Central memory CD4-positive, alpha-beta T cell (primary cell): ENCODE results near the gene ZBED3.
"Not testable (repeated sequence)": the region's sequence is repeated elsewhere in the genome, so short reads cannot be mapped to it uniquely, and the experiment has no call there.

Experiments used
- DNase-seq: peaks from one replicate; pipeline ENCODE4 v3.0.0; 2022
- total RNA-seq, 3 experiments: gene quantifications; one replicate each; lab custom pipeline; 2026; lab: John Stamatoyannopoulos, UW

The ZBED3 gene, protein sequence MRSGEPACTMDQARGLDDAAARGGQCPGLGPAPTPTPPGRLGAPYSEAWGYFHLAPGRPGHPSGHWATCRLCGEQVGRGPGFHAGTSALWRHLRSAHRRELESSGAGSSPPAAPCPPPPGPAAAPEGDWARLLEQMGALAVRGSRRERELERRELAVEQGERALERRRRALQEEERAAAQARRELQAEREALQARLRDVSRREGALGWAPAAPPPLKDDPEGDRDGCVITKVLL
- 0.65 to 0.77 (median 0.71) reads per million in 3 experiments for total RNA-seq

DNA sequence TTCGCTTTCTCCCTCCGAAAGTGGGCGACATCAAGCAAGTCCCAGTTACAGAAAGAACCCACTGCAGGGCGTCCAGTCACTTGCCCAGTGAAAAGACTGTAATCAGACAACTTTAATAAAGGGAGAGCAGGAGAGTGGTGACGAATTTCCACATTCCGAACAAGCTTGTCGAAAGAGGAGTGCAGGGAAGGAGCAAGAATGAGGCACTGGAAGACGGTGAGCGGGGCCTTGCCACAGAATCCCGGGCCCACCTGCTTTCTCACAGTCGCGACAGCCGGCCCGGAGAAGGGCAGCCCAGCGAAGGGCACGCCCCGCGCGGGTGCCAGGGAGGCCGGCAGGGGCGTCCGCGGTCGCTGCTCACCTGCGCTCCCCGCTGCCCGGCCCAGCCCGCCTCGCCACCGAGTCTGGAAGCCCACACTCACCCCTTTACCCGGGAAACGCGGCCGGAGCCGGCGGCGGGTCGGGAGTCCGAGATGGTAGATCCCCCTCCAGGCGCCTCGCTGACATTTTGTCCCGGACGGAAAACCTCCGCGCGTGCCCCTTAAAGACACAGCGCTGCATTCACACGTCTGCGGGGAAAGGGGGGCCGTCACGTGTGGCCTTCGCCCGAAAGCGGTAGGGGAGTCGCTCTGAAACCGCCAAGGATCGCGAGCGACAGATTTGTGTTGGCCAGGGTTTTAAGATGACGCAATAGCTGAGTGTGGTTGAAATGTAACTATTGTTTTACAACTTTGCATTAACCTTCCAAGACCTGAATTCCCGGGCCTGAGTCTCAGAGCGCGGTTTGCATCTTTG lies at the start of gene ZBED3:
Gene ZBED3, minus strand, starts transcription at position 597 of the 795 bp plus-strand sequence. CDS start 9,407 bp downstream, outside the sequence.
- DNase-seq: peak; percentile 58

DNA sequence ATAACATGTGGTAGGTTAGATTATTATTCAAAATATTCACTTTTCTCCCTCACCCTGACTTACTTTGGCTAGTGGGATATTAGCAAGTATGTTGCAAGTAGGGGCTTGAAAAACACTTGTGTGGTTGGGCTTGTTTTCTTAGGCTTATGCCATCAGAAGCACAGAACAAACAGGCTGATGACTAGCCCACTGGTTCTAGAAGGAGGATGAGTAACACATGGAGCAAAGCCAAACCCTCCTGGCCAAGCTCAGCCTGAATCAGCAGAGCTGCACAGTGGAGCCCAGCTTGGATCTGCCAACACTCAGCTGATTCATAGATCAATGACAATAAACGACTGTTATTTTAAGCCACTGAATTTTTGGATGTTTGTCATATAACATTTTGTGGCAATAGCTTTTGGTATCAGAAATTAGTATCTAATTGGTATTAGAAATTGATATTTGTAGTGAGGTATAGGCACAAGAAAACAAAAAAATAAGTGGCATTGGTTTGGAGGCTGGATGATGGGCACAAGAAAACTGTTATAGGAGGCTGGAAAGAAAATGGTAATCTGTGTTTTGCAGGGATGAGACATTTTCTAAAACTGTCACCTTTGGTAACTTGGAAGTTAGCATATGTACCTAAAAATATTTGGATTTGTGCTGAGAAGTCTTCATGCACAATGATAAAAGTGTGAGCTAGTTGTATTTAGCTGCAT lies 46.1 kb upstream of the ZBED3 start:
- no peak for DNase-seq

DNA sequence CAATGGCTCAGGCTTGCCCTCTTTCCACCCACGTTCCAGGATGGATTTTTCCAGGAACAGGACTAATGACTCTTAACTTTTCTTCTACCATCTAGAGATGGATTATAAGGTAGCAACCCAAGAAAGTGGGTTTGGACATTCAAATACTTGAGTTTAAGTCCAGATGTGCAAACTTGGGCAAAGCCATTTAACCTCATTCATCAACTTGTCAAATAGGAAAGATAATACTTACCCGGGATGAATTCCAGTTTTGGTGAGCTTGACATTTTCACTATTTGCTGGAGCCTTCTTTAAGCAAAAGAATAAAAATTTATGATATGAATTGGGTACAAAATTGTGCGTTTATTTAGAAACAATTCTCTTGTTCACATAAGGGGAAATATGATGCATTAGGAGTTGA lies 44.3 kb upstream of the ZBED3 start:
- DNase-seq: no peak

DNA sequence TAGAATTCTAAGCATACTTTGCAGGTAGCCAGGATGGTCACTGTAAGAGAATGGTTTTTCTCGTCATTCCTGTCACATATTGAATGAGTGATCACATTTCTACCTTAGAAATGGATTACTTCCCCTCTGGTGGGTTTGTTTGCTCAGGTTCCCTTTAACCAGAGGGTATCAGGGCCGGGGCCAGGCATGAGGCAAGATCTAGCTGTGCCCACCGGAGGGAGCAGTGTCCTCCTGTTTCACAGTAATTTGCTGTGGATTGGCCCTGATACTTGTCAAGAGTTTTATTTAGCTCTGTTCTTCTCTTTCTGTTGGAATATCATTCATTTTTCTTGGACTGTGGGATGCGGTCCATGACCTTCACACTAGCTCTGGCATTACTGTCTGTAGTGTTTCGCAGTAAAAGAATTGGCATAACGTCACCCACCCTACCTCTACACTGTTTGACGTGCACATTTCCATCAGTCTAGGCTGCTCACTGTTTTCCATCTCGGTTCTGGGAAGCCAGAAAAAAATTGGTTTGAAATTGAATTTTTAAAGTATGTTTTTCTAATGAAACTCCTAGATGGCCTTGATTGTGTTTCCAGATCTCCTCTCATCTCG lies 42.4 kb upstream of the ZBED3 start:
- no peak for DNase-seq

DNA sequence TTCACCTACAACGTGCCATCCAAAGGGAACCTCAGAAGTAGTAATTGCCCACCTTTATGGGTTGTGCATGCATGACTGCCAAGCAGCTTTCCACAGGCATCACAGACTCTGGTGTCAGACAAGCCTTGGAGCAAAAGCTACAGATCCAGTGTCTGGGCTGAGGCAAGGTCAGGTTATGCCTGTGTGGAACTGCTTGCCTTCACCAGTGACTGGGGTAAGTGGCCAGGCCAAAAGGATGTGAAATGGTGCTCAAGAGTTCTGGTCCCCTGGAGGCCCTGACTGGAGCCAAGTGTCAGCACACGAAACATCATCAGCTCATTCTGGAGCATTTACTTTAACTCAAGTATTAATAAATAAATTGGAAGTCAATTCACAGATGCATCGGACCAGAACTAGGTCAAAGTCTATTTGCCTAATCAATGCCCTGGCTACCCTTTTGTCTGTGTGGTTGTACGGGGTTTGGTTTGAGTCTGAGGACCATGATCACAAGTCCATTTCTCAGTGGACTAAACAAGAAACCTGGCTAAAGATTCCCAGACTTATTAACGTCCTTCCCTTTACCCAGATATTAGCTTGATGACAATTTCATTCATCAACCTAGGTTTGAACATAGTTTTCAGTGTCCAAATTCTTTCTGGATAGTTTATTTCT lies 41.5 kb upstream of the ZBED3 start:
- no peak for DNase-seq

DNA sequence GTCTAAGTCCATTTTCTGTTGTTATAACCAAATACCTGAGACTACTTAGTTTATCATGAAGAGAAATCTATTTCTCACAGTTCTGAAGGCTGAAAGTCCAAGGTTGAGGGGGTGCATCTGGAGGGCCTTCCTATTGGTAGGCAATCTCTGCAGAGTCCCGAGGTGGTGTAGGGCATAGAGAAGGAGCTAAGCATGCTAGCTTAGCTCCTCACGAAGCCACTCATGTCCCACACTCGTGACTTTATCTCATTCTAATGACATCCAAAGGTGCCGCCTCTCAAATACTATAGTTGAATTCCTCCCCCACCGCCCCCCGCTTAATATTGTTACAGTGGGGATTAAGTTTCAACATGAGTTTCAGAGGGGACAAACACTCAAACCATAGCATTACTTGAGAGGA lies 36.0 kb upstream of the ZBED3 start:
- DNase-seq: no peak

DNA sequence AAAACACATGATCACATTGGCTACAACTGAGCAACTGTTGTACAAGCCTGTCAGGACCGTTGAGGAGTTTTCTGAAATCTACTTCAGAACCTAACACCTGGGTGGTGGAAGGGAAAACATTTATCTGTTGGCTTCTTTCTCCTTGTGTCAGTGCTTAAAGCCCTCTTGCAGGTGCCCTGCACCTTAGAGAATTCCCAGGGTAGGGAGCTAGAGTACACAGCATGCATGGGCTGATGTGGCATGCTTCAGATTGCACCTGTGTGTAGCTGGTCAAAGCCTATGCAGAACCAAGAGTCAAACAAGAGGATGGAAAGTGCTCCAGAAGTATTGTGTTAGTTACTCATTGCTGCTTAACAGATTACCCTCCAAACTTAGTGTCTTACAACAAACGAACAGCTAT lies 33.6 kb upstream of the ZBED3 start:
- no peak for DNase-seq

DNA sequence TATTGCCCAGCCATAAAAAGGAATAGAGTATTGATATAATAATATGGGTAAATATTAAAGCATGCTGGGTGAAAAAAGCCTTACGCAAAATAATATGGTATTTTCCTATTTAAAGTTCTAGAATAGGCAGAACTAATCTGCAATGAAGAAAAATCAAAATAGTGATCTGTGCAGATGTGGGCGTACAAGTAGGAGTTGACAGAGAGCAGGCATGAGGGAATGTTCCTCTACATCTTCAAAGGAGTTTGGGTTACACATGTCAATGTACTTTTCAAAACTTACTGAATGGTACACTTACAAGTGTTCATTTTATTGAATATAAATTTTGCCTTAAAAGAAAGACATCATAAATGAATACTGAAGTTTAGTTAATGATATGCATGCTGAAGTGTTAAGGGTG lies 33.0 kb upstream of the ZBED3 start:
- no peak for DNase-seq

DNA sequence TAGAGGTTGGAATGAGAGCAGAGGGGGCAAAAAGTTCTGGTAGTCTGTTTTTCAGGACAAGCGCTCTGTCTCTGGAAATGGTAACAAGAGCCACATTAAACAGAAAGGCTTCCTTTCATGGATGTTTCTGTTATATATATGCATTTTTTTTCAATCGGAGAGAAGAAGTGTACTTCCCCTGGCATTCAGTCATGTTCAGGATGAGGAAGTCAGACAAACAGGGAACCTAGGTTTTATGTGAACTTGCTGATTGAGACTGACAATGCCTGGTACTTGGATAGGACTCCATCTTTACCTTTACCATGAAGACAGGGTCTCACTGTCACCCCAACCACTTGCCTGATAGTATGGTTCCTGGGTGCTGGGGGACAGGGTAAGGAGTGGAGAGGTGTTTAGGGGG lies 30.1 kb upstream of the ZBED3 start:
- no peak for DNase-seq

DNA sequence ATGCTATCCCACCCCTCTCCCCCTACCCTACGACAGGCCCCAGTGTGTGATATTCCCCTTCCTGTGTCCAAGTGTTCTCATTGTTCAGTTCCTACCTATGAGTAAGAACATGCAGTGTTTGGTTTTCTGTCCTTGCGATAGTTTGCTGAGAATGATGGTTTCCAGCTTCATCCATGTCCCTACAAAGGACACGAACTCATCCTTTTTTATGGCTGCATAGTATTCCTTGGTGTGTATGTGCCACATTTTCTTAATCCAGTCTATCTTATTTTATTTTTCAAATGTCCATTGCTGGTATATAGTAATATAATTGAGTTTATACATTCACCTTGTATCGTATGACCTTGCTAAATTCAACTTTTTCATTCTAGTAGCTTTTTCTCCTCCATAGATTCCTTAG lies 19.9 kb upstream of the ZBED3 start:
- DNase-seq: not testable (repeated sequence)

DNA sequence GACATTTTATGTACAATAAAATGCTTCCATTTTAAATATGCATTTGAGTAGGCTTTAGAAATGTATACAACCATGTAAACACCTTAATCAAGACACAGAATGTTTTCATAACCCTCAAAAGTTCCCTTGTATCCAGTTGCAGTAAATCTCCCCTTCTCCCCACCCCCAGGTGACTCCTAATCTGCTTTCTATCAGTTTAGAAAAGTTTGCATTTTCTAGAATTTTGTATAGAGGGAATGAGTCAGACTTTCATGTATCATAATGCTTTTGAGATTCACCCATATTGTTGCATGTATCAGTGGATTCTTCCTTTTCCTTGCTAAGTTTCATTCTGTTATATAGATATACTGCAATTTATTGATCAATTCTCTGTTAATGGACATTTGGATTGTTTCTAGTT lies 17.7 kb upstream of the ZBED3 start:
- DNase-seq: no peak

DNA sequence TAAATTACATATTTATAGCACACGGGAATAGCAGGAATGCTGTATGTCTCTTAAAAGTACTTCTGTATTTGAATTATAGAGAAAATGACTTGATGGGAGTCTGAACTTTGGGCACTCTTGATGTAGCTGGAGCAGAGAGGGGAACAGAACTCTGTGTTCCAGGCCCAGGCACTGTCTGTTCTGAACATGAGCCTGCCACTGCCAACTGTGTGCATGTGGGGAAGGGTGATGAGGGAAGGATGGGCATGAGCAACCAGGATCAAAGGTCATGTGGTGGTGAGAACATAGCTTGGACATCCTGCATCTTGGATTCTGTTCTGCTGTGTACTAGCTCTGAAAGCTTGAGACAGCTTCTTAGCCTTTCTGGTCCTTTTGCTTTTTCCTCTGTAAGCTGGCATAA lies 16.4 kb upstream of the ZBED3 start:
- DNase-seq: no peak

DNA sequence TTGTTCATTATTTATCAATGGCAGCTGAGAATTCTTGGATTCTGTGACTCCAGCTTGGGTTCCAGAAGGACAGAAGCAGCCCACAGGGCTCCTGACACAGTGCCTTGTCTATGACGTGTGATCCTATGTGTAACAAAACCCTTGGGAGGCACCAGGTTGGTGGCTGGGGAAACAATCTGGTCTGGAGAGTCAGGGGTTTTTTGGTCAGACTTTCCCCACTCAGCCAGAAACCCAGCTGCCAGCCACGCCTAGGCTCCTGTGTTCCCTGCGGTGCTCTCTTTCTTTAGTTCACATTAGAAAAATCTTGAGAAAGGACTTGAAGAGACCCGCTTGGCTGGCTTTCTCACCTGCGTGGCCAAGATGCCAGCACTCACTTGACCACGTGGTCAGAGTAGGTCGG lies 15.5 kb upstream of the ZBED3 start:
- no peak for DNase-seq

DNA sequence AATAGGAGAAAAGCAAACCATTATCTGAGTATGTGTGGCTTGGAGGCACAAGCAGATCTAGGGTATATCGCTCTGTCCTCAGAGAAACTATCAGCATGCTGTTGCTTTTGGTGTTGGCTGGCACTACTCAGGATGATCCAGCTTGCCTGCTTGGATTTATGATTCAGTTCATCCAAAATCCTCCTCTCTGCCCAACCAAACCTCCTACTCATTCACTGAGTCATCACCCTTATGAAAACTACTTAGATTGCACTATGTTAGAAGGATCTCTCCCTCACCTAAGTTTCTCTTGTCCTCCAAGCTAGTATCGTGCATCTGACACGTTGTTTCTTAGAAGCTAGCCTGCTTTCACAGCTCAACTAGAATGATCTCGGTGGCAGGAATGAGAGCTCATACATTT lies 14.2 kb upstream of the ZBED3 start:
- no peak for DNase-seq

DNA sequence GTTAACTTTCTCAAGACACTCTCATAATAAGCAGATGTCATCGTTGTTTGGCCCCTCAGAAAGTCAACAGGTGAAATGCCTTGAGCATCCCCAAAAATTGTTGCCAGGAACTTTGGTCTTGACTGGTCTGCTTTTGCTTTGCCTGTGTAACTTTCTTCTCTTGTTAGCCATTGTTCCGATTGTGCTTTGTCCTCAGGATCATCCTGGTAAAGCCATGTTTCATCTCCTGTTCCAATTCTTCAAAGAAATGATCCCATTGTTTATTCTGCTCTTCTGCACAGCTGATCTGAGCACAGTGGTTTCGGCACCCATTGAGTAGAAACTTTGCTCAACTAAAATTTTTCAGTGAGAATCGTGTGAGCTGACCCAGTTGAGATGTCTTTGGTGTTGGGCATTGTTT lies 8.1 kb upstream of the ZBED3 start:
- DNase-seq: no peak

DNA sequence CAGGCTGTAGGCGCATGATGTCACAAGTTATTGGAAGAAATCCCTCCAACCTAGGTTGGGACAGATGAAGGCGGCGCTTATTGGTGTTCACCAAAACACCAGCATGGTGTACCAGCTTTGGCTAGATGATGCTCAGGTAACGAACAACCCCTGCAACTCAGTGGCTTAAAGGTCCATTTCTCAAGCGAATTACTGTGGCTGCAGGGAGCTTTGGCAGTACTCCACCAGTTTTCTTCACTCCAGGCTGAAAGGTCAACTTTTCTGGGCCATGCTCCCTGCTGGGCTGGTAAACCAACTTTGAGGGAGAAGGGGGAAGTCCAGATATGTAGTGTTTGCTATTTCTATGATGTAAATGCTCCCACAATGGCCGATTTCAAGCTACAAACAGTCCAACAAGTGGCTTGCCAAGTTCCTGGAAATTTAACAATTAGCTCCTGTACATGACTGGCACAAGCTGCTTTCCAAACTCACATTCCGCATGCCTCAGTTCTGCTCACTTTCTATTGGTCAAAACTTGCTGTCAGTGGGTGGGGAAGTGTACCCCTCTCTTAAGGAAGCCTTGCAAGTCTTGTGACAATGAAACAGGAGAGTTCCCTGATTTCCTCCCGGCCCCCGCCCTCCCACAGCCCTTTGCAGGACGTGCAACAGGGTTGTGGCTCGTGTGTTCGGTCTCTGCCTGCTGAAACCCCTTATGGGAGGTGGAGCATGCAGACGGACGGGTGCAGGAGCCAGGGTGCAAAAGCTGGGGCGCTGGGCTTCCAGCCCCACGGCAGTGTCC lies 588 bp upstream of the ZBED3 start:
- no peak for DNase-seq

DNA sequence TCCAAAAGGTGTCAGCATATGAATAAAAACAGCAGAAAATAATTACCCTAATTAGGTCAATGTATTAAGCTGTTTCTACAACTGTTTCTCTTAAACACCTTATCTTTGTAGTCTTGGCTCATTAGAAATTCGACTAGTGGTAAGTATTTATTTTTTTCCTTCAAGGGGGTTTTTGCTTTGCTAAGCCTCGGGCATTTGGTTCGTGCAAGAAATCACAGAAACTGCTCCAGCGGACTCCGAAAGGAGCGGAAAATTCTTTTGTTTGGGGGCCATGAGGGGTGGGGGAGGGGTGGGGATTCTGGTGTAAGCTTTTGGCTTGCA lies 757 bp downstream of the ZBED3 start:
- DNase-seq: no peak

DNA sequence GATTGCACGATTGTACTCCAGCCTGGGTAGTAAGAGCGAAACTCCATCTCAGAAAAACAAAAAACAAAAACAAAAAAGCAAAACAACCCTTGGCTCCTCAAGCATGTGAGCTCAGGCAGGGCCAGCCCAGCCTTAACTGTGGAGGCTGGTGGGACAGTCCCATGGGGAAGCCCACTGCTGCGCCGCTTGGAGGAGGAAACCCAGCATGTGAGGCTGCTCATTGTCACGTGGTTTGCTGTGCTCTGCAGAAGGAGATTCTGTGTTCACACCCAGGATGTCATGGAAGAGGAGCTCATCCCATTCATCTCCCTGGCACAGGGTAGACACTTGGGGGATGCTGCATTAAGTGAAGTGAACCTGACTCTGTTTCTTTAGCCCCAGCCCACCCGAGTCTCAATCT lies 4.0 kb downstream of the ZBED3 start:
- no peak for DNase-seq

DNA sequence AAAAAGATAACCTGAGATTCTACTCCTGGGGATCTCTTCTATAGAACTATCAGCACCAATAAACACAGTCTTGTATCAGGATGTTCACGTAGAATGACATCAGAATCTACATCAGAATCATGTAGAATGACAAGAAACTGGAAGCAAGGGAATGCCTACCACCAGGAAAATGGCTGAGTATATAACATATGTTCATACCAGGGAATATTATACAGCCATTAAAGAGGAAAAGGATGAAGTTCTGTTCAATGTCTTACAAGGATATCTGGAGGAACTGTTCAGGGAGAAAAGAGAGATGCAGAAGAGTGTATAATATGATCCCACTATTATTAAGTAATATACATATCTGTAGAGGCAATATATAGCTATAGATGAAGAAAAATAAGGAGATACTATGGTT lies 4.8 kb downstream of the ZBED3 start:
- DNase-seq: no peak

DNA sequence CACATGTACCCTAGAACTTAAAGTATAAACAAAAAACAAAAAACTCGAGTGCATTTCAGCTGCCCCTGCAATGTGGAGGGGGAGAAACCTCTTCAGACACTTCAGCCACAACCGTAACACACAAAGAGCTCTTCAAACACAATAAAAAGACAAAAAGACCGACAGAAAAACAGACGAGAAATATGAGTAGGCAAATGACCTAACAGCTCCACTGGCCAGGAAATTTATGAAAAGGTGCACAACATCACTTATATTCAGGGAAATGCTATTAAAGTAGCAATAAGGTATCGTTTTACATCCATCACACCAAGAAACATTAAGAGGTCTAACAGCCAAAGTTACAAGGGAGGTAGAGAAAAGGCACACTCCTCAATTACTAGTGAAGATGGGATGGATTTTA lies 6.2 kb downstream of the ZBED3 start:
- DNase-seq: no peak

DNA sequence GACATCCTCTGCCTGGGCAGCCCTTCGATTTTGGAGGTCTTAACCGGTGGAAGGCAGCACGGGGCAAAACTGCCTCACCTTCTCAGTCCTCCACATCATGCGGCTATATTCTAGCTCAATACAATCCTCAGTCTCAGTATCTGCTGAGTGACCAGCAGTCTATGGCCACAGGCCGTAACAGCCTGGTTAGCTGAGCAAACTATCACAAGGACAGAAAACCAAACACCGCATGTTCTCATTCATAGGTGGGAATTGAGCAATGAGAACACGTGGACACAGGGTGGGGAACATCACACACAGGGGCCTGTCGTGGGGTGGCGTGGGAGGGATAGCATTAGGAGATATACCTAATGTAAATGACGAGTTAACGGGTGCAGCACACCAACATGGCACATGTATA lies 6.6 kb downstream of the ZBED3 start:
- not testable (repeated sequence) for DNase-seq

DNA sequence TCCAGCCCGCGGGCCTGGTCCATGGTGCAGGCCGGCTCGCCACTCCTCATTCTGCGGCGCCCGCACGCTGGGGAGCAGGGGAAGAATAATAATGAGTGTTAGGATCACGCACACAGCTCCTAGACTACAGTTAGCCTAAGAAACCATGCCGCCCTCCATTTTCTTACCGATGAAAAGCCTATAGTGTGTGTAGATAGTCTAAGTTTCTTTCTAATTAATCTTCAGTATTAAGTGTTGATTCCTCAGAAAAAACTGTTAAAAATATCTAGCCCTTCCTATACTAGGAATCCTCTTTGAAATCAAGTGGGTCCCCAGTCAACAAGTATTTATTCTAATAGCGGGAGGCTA lies 9.3 kb downstream of the ZBED3 start:
- DNase-seq: no peak
